HG03196 (cell line): ENCODE data around the gene USP22.
"Not testable (repeated sequence)": the region's sequence is repeated elsewhere in the genome, so short reads cannot be mapped to it uniquely, and the experiment has no call there.

Experiments
- ATAC-seq: cut with Tn5 transposase; IDR thresholded peaks from one replicate; pipeline ENCODE4 v1.9.1; 2021; ENCODE audit not compliant: unreplicated experiment

The USP22 gene

DNA sequence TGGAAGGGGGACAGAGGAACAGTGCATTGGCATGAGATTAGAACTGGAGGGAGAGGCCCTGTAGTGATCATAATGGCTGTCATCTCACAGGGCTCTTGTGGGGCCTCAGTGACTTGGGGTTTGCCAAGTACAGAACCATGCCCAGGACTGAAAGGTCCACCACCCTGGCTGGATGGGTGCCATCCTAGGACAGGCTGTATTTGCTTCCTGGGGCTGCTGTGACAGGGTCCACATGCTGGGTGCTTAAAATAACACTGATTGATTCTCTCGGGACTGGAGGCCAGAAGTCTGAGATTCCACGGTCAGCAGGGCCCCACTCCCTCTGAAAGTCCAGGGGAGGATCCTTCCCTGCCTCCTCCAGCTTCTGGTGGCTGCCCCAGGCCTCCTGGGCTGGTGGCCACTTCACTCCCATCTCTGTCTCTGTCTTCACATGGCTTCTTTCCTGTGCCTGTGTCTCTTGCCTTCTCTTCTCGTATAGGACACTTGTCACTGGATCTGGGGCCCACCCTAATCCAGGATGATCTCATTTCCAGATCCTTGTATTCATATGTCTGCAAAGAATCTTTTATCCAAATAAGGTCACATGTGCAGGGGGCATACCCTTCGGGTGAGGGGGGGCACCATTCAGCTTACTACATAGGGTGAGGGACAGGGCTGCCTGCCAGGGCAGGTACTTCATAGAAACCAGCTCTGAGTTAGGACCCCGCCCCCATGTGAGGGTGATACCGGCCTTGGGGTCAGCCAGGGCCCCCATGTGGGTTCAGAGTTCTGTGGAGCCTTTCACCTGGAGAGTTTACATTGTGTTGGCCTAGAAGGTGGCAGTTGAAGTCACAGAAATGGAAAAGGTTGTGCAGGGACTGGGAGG lies 52.6 kb downstream of the USP22 start:
- ATAC-seq = no peak

DNA sequence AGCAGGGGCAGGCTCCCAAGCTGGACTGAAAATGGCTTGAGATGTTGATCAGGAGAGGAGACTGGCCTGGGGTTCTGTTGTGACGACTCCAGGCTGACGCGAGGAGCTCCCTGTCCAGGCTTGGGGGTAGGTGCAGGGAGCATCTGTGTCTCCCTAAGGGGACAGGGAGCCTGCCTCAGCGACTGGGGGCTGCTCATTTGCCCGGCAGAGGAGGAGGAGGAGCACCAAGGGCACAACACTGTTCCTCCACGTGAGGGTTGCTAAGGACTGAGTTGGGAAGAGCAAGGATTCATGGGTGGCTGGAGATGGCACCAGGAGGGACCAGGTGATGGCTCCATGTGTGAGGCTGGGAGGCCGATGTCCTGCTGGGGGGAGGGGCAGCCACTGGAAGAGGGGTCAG lies 53.3 kb downstream of the USP22 start:
- ATAC-seq = no peak

DNA sequence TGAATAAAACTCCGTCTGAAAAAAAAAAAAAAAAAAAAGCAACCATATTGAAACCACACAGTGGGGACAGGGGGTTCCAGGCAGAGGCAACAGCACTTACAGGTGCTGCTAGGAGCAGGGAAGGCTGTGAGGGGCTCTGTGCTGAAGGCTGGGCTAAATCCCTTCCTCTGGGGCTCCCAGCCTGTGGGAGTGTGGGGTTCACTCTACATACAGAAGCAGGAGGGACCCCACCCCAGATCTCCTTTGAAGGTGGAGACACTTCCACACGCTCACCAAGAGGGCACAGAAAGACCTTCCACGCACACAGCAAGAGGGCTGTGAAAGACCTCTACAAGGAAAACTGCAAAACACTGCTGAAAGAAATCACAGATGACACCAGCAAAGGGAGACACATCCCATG lies 53.9 kb downstream of the USP22 start:
- no peak for ATAC-seq

DNA sequence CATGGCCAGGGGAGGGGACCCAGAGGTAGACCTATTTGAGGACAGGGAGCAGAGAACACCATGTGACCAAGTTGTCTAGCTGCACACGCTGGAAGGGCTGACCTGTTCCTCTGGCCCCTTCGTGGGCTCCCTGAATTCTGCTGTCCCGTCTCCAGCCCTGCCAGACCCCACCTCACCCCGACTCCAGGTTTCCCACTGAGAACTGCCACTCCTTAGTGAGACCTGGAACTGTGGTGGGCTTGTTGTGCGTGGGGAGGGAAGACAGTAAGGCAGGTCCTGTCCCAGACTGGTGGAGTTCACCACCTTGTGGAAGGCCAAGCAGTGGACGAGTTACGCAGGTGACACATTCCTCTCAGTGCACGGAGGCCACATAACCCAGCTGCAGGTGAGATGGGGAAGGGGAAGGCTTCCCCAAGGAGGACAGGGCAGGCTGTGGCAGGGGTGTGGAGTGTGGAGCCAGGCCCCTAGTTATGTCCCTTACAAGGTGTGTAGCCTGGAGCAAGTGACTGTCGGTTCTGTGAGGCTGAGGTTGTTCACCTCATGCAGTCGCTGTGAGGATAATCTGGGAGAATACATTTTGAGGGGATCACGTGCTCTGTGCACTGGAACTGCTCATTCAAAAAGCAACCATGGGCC lies 54.7 kb downstream of the USP22 start:
- no peak for ATAC-seq

DNA sequence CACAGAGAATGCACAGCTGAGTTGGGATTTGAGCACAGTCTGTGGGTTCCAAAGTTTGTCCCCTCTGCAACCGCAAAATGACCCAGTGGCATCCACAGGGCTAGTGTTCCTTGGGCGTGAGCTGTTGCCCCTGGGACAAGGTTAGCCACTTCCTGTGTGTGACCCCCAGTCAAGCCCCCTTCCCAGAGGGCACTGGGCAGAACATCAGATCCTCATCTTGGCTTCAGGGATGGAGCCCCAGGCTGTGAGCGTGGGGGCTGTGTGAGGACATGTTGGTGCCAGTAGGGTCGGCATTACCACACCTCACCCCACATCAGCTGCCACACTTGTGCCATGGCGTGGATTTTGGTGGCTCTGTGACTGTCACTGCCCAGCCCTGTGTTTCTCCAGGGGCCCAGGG lies 55.3 kb downstream of the USP22 start:
- no peak for ATAC-seq

DNA sequence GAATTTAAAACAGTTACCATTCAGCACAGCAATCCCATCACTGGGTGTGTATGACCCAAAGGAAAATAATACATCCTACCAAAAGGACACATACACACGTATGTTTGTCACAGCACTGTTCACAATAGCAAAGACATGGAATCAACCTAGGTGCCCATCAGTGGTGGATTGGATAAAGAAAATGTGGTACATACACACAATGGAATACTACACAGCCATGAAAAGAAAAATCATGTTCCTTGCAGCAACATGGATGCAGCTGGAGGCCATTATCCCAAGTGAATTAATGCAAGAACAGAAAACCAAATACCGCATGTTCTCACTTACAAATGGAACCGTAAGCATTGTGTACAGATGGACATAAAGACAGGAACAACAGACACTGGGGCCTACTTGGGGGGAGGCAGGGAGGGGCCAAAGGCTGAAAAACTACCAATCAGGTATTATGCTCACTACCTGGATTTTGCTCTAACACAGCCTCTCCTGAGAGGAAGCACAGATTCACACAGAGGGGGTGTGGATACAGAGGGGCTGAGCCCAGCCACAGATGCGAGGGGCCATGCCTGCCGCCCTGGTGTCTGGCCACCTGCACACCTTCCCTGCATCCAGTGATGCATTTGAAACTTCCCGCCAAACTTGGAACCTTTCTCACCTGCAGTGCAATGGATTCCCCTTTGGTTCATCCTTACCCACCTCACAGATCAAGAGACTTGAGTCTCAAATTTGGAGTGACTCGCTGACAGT lies 55.9 kb downstream of the USP22 start:
- ATAC-seq = no peak

DNA sequence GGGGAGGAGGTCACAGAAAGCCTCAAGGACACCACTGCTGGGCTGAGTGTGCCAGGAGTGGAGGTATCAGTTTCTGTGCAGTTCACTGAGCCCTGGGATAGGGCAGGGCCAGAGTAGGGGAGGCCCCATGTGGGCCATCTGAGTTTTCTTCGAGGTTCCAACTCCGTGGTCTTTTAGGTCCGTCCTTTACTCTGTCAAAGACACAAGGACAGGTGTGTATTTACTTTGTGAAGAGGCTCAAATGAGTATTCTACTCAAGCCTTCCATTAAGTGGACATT lies 59.5 kb downstream of the USP22 start:
- ATAC-seq = no peak

DNA sequence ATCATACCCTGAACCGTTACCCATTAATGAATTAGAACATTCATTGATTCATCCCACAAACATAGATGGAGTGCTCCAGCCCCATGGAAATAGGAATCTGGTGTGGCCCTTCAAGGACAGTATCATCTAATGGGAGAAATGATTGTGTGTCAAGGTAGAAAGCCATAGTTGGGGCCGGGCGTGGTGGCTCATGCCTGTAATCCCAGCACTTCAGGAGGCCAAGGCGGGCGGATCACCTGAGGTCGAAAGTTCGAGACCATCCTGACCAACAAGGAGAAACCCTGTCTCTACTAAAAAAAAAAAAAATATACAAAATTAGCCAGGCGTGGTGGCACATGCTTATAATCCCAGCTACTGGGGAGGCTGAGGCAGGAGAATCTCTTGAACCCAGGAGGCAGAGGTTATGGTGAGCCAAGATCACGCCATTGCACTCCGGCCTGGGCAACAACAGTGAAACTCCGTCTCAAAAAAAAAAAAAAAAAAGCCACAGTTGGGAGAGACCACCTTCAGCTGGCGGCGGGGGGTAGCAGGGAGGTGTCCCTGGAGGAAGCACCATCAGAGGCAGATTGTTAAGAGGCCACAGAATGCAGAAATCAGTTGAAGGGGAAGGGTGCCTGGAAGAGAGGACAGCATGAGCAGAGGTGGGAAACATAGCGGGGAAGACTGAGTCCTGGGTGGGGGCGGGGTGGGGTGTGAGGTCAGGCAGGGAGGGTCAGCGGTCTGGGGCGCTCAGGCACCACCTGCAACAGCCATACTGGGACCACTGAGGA lies 60.0 kb downstream of the USP22 start:
- no peak for ATAC-seq

DNA sequence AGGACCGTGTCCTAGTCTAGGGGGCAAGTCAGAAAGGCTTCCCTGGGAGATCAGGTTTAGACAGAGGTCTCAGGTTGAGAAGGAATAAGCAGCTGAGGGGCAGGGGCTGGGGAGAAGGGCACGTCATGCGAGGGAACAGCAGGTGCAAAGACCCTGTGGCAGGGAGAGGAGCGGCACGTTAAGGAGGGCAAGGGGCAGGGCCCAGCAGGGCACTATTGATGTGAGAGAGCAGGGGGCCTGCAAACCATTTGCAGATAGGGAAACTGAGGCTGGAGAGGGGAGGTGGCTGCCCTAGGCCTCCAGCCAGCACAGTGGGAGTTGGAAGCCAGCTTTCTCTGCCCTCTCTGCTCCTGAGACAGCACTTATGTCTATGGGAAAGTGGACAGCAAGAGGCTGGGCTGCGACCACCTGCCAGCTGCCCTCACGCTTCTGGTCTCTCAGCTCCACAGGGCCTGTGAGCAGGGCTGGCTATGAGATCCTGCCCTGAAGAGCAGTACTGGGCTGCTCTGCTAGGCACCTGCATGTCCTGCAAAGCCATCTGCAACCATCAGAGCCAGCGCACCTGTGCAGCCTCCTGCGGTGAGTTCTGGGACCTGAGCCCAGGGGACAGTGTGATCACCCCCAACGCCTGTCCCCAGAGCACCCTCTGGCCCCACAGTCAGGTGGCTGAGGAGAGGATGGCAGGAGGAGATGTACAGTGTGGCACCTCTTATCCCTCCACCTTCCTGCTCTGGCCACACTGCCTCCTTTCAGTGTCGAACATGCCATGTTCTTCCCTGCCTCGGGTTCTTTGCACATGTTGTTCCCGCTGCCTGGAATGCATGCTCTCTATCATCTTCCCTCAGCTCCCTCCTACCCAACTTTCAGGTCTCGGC lies 61.5 kb downstream of the USP22 start:
- no peak for ATAC-seq

DNA sequence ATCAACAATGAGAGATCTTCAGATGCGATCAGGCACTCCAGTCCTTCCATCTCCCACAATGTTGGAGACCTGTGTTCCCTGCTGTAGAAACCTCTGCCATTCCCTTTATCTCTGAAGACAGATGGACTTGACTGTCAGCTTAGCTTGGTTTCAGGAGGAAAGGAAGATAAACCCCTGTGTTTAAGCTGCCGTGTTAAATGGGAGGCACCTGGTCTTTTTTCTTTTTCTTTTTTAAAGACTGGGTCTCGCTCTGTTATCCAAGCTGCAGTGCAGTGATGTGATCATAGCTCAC lies 63.1 kb downstream of the USP22 start:
- ATAC-seq = no peak

DNA sequence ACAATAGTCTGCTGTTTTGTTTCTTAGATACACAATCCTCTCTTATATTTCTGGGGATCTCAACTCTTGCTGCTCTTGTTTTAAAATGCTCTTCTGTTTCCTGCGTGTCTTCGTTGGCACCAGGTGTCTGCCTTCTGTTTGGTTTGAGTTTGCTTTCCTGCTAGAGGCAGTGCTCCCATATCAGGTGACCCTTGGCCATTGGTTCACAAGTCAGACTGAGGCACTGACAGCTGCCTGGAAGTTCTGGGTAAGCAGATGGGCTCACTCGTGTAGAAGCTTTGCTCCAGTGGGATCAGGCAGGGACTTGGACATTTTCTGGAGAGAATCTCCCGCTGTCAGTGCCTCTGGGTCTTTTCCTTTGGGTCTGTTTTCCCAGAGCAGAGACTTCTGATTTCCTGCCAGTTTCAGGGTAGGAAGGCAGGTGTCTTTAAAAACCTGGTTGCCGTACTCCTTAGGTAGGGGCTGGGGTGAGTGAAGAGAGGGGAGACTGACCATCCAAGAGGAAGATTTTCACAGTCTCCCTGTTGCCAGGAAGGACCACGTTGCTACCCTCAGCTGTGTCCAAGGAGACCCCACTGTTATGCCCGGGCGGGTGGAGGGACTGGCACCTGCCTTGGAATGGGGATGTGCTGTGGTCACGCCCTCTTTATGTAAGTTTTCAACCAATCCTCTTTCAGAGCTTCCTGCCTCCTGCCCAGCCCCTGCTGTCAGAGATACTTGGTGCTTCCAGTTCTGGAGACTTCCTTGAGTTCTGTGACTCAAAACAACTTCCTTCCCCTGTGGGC lies 63.6 kb downstream of the USP22 start:
- not testable (repeated sequence) for ATAC-seq

DNA sequence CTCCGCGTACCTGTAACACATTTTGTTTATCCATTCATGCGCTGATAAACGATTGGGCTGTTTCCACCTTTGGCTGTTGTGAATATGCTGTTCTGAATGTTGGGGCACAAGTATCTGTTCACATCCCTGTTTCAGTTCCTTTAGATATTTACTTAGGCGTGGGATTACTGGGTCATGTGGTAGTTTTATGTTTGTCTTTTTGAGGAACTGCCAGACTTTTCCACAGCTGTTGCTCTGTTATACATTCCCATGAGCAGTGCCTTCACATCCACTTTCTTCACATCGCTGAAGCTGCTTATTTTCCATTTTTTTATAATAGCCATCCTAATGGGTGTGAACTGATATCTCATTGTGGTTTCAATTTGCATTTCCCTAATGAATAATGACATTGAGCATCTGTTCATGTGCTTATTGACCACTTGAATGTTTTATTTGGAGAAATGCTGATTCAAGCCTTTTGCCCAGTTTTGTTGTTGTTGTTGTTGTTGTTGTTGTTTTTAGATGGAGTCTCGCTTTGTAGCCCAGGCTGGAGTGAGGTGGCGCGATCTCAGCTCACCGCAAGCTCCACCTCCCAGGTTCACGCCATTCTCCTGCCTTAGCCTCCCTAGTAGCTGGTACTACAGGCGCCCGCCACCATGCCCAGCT lies 65.1 kb downstream of the USP22 start:
- ATAC-seq = not testable (repeated sequence)

DNA sequence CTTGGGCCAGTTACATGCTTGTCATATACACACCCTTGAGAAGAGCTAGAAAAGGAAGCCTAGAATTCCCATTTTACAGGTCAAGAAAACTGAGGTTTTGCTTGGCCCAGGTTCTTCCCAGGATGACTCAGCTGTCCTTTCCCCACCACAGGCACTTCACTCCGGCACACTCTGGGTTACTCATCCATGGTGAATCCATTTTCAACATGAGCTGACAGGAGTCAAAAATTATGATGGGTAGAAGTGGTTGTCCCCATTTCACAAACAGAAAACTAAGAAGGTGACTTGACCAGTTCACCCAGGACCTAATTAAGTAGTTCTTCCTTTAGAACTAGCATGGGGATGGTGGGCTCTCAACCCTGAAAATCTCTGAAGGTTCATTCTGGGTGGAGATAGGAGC lies 67.2 kb downstream of the USP22 start:
- ATAC-seq = no peak

DNA sequence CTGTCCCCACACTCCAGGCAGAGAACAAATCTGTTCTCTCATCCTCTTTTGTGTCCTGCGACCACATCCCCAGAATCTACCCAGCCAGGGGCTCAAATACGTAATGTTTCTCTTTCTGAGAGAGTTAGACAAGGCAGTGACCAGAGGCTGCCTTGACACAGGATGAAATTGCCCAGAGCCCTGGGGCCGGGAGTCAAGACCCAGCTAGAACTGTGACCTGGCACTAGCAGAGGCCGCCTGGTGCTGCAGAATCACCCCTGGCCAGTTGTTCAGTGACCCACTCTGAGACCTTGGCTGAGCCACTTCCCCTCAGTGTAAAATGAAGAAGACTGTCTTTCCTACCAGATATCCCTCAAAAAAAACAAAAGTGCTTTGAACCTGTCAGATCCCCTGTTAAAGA lies 72.5 kb downstream of the USP22 start:
- ATAC-seq = no peak

DNA sequence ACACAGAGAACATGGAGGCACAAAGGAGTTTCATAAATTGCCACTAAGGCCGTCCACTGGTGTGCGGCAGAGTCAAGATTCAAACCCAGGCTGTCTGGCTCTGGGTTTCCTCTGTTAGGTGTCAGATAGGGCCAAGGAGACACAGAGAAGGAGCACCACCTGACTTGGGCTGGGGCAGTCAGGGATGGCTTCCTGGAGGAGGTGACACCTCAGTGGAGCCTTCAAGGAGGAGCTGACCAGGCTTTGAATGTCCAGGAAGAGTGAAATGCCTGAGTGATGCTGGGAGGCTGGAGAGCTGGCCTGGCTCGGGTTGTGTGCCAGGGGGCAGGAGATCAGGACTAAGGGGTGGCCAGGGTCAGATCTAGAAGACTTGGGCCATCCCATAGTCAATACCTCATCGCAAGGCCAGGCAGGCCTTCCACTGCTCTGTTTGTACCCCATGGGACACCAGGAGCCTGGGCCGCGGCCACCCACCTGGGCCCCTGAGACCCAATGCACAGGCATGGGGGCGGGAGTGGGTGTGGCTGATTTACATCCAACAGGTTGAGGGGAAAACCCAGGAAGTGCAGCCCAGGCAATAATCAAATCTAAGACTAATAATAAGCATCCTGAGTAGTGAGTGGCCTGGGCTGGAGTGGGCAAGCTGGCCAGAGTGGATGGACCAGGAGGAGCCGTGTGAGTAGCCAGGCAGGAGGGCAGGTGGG lies 73.7 kb downstream of the USP22 start:
- ATAC-seq = no peak

DNA sequence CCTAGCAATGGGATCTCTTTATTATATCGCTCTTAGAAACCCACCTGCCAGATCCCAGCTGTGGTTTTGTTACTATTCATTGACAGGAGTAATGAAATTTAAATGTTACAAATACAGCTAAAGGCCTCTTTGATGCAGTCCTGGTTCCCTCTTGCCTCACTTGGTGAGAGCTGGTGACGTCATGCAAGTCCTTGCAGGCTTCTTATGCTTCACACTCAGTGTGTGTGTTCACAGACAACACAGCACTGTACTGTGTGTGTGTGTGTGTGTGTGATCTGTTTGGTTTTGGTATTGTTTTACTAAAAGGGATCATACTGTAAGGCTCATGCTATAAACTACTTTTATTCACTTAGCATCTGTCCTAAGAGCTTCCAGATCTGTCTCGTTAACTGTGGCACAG lies 75.0 kb downstream of the USP22 start:
- ATAC-seq = no peak

DNA sequence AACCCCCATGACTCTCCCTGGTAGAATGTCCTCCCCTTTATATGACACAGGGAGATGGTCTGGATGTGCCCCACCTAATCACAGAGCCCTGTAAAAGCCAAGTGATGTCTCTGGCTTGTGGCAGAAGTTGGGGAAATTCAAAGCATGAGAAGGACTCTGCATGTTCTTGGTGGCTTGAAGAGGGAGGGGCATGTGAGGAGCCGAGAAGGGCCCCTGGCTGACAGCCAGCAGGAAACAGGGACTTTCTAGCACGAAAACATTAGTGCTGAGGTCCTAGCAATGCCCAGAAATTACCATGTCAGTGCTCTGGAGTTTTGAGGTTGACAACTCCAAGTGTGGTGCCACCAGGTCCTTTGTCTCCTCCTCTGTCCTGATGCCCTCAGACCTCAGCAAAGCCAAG lies 75.9 kb downstream of the USP22 start:
- ATAC-seq = no peak

DNA sequence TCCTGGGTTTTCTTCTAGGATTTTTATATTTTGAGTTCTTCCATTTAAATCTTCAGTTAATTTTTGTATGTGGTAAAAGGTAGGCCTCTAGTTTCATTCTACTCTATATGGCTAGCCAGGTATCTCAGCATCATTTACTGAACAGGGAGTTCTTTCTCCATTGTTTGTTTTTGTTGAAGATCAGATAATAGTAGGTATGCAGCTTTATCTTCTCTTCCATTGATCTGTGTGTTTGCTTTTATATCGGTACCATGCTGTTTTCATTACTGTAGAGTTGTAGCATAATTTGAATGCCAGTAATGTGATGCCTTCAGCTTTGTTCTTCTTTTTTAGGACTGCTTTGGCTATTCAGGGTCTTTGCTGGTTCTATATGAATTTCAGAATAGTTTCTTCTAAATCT lies 77.3 kb downstream of the USP22 start:
- ATAC-seq = no peak

DNA sequence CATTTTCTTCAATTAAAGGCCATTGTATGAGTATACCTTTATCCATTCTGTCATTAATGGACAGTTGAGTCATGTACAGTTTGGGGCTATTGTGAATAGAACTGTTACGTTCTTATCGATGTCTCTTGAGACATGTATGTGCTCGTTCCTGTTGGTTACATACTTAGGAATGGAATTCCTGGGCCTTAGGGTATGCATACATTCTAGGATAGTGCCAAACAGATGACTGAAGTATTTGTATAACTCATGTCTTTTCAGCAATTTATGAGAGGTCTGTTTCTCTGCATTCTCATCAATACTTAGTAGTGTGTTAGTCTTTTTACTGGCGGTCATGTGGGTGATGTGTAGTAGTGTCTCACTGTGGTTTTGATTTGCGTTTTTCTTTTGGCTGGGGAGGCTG lies 81.2 kb downstream of the USP22 start:
- ATAC-seq = no peak
